ENCODE measurements around the gene CDK10. TPM values are rescaled to one million over a fixed set of nuclear protein-coding genes. Genes with fewer than 3 reads are reported as not detected.

Gene CDK10
- total RNA-seq, 1 donor from 2014 or later, result 40.5 TPM

DNA sequence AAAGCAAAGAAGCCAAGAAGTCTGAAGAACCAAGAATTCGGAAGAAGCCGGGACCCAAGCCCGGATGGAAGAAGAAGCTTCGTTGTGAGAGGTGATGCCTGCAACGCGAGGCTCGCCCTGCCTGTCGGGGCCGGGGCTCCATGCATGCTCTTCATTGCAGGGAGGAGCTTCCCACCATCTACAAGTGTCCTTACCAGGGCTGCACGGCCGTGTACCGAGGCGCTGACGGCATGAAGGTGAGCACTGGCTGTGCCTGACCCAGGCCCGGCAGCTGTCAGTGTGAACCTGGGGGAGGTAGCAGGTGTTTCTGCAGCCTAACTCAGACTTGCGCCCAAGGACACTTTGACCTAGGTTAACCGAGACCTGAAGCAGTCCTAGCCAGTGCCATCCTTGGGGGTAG, 46.8 kb downstream of the CDK10 start:
- H2AFZ ChIP-seq (ENCODE audit: low read depth, low read length), result no peak overlapping the region
- Mint-ChIP-seq H3K27me3 (ENCODE audit: low read depth, unreplicated experiment) (no peaks in the 10 kb centered on the region), H3K36me3 (ENCODE audit: low read depth, unreplicated experiment) (peaks cover 25% of the 10 kb centered on the region), H3K27ac (ENCODE audit: unreplicated experiment) (no peak overlapping the region), H3K9me3 (ENCODE audit: unreplicated experiment) (no peaks in the 10 kb centered on the region), H3K4me3 (ENCODE audit: unreplicated experiment) (no peak overlapping the region), H3K4me1 (ENCODE audit: low read depth, unreplicated experiment) (no peaks in the 10 kb centered on the region)
- TF ChIP-seq EZH2 (IDR thresholded peaks at IDR 0.05; ENCODE audit: insufficient read depth, low read length), result no peak
- TF ChIP-seq, protein P1, sequence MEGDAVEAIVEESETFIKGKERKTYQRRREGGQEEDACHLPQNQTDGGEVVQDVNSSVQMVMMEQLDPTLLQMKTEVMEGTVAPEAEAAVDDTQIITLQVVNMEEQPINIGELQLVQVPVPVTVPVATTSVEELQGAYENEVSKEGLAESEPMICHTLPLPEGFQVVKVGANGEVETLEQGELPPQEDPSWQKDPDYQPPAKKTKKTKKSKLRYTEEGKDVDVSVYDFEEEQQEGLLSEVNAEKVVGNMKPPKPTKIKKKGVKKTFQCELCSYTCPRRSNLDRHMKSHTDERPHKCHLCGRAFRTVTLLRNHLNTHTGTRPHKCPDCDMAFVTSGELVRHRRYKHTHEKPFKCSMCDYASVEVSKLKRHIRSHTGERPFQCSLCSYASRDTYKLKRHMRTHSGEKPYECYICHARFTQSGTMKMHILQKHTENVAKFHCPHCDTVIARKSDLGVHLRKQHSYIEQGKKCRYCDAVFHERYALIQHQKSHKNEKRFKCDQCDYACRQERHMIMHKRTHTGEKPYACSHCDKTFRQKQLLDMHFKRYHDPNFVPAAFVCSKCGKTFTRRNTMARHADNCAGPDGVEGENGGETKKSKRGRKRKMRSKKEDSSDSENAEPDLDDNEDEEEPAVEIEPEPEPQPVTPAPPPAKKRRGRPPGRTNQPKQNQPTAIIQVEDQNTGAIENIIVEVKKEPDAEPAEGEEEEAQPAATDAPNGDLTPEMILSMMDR (IDR thresholded peaks at IDR 0.05; ENCODE audit: insufficient read depth, low read depth, low read length), result no peak
- no peaks in the 10 kb centered on the region for H3K9me3 ChIP-seq (ENCODE audit: insufficient read depth, low read depth, low read length)
- H3K9ac ChIP-seq (ENCODE audit: low read length), result no peak overlapping the region
- peaks cover 48% of the 10 kb centered on the region for H3K36me3 ChIP-seq (ENCODE audit: insufficient read depth, low read length)
- no peak overlapping the region for H3K4me2 ChIP-seq (ENCODE audit: low read length)
- no peaks in the 10 kb centered on the region for H3K4me1 ChIP-seq (ENCODE audit: insufficient read depth, low read length)
- H3K27me3 ChIP-seq (ENCODE audit: insufficient read depth, low read length), result no peaks in the 10 kb centered on the region
- peaks cover 17% of the 10 kb centered on the region for H3K79me2 ChIP-seq (ENCODE audit: insufficient read depth, low read length)
- no peak overlapping the region for H3K4me3 ChIP-seq (ENCODE audit: insufficient read depth, low read depth, low read length)
- FAIRE-seq (no peak), DNase-seq (ENCODE audit: low read depth) (no peak)
- H4K20me1 ChIP-seq (ENCODE audit: insufficient read depth, low read length), result peaks cover 78% of the 10 kb centered on the region
- H3K27ac ChIP-seq (ENCODE audit: low read depth, low read length), result no peak overlapping the region

DNA sequence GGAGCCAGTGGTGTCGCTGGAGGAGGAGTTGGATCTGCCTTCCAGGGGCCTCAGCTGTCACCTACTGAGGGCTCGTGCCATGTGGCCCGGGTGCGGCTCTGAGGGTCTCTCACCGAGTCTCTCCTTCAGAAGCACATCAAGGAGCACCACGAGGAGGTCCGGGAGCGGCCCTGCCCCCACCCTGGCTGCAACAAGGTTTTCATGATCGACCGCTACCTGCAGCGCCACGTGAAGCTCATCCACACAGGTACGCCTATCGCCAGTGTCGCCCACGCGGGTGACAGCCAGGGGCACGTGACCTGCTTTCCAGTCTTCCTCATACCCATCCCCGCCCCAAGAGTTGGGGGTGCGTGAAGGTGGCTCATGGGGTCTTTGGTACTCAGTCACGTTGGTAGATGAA, 47.3 kb downstream of the CDK10 start:
- Mint-ChIP-seq H3K36me3 (ENCODE audit: low read depth, unreplicated experiment) (peaks cover 24% of the 10 kb centered on the region), H3K4me1 (ENCODE audit: low read depth, unreplicated experiment) (no peaks in the 10 kb centered on the region), H3K27ac (ENCODE audit: unreplicated experiment) (no peak overlapping the region), H3K4me3 (ENCODE audit: unreplicated experiment) (no peak overlapping the region), H3K9me3 (ENCODE audit: unreplicated experiment) (no peaks in the 10 kb centered on the region), H3K27me3 (ENCODE audit: low read depth, unreplicated experiment) (no peaks in the 10 kb centered on the region)
- no peak overlapping the region for H2AFZ ChIP-seq (ENCODE audit: low read depth, low read length)
- TF ChIP-seq, protein P1 (IDR thresholded peaks at IDR 0.05; ENCODE audit: insufficient read depth, low read depth, low read length), result no peak
- no peak for TF ChIP-seq EZH2 (IDR thresholded peaks at IDR 0.05; ENCODE audit: insufficient read depth, low read length)
- H3K79me2 ChIP-seq (ENCODE audit: insufficient read depth, low read length), result peaks cover 17% of the 10 kb centered on the region
- FAIRE-seq, result no peak
- no peak overlapping the region for H3K9ac ChIP-seq (ENCODE audit: low read length)
- no peak for DNase-seq (ENCODE audit: low read depth)
- H4K20me1 ChIP-seq (ENCODE audit: insufficient read depth, low read length), result peaks cover 76% of the 10 kb centered on the region
- no peaks in the 10 kb centered on the region for H3K27me3 ChIP-seq (ENCODE audit: insufficient read depth, low read length)
- H3K9me3 ChIP-seq (ENCODE audit: insufficient read depth, low read depth, low read length), result no peaks in the 10 kb centered on the region
- peaks cover 51% of the 10 kb centered on the region for H3K36me3 ChIP-seq (ENCODE audit: insufficient read depth, low read length)
- no peak overlapping the region for H3K4me2 ChIP-seq (ENCODE audit: low read length)
- no peaks in the 10 kb centered on the region for H3K4me1 ChIP-seq (ENCODE audit: insufficient read depth, low read length)
- no peak overlapping the region for H3K4me3 ChIP-seq (ENCODE audit: insufficient read depth, low read depth, low read length)
- no peak overlapping the region for H3K27ac ChIP-seq (ENCODE audit: low read depth, low read length)

DNA sequence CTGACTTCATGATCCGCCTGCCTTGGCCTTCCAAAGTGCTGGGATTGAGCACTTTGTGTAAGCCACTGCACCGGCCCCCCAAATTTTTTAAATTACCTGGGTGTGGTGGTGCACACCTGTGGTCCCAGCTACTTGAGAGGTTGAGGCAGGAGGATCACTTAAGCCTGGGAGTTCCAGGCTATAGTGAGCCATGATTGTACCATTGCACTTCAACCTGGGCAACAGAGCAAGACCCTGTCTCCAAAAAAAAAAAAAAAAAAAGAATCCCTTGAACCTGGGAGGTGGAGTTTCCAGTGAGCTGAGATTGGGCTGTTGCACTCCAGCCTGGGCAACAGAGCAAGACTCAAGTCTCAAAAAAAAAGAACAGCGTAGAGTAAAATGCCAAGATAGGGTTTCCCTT, 50.1 kb downstream of the CDK10 start:
- Histone ChIP-seq H3K79me2 (ENCODE audit: insufficient read depth, low read length) (peaks cover 9% of the 10 kb centered on the region), H3K4me1 (ENCODE audit: insufficient read depth, low read length) (no peaks in the 10 kb centered on the region), H3K4me3 (ENCODE audit: insufficient read depth, low read depth, low read length) (no peak overlapping the region), H3K27ac (ENCODE audit: low read depth, low read length) (no peak overlapping the region), H3K4me2 (ENCODE audit: low read length) (no peak overlapping the region), H3K36me3 (ENCODE audit: insufficient read depth, low read length) (peaks cover 63% of the 10 kb centered on the region), H3K27me3 (ENCODE audit: insufficient read depth, low read length) (no peaks in the 10 kb centered on the region), H3K9ac (ENCODE audit: low read length) (no peak overlapping the region), H4K20me1 (ENCODE audit: insufficient read depth, low read length) (peaks cover 59% of the 10 kb centered on the region), H2AFZ (ENCODE audit: low read depth, low read length) (no peak overlapping the region), H3K9me3 (ENCODE audit: insufficient read depth, low read depth, low read length) (no peaks in the 10 kb centered on the region)
- H3K27me3 Mint-ChIP-seq (ENCODE audit: low read depth, unreplicated experiment), result no peaks in the 10 kb centered on the region
- FAIRE-seq (no peak), DNase-seq (ENCODE audit: low read depth) (no peak)
- H3K4me3 Mint-ChIP-seq (ENCODE audit: unreplicated experiment), result no peak overlapping the region
- H3K4me1 Mint-ChIP-seq (ENCODE audit: low read depth, unreplicated experiment), result no peaks in the 10 kb centered on the region
- TF ChIP-seq, protein P1 (IDR thresholded peaks at IDR 0.05; ENCODE audit: insufficient read depth, low read depth, low read length), result no peak
- no peak for TF ChIP-seq EZH2 (IDR thresholded peaks at IDR 0.05; ENCODE audit: insufficient read depth, low read length)
- H3K27ac Mint-ChIP-seq (ENCODE audit: unreplicated experiment), result no peak overlapping the region
- H3K9me3 Mint-ChIP-seq (ENCODE audit: unreplicated experiment), result no peaks in the 10 kb centered on the region
- peaks cover 16% of the 10 kb centered on the region for H3K36me3 Mint-ChIP-seq (ENCODE audit: low read depth, unreplicated experiment)
